ENCODE results near the gene SQOR. TPM values are rescaled to one million over a fixed set of nuclear protein-coding genes. Genes with fewer than 3 reads are reported as not detected.

SQOR gene
- total and polyA plus RNA-seq, 2 experiments from 2014 or later, result 0.23 TPM; not detected in 1

DNA sequence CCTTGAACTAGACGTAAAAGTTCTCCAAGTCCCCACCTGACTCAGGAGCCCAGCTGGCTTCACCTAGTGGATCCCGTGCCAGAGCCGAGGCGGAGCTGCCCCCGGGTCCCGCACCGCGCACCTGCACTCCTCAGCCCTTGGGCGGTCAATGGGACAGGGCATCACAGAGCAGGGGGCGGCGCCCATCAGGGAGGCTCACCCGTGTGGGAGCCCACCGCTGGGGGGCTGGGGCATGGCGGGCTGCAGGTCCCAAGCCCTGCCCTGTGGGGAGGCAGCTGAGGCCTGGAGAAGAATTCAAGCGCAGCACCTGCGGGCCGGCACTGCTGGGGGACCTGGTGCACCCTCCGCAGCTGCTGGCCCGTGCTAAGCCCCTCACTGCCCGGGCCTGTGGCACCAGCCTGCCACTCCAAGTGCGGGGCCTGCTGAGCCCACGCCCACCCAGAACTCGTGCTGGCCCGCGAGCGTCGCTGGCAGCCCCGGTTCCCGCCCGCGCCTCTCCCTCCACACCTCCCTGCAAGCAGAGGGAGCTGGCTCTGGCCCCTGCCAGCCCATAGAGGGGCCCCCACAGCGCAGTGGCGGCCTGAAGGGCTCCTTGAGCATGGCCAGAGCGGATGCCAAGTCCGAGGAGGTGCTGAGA, 16.2 kb downstream of the SQOR start (continued):
- TF ChIP-seq, protein P1, sequence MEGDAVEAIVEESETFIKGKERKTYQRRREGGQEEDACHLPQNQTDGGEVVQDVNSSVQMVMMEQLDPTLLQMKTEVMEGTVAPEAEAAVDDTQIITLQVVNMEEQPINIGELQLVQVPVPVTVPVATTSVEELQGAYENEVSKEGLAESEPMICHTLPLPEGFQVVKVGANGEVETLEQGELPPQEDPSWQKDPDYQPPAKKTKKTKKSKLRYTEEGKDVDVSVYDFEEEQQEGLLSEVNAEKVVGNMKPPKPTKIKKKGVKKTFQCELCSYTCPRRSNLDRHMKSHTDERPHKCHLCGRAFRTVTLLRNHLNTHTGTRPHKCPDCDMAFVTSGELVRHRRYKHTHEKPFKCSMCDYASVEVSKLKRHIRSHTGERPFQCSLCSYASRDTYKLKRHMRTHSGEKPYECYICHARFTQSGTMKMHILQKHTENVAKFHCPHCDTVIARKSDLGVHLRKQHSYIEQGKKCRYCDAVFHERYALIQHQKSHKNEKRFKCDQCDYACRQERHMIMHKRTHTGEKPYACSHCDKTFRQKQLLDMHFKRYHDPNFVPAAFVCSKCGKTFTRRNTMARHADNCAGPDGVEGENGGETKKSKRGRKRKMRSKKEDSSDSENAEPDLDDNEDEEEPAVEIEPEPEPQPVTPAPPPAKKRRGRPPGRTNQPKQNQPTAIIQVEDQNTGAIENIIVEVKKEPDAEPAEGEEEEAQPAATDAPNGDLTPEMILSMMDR (conservative IDR thresholded peaks at IDR 0.05; ENCODE audit: low read depth in 2 of 2), result no peak
- no peak for TF ChIP-seq CREB1 (CRISPR knock-in tag; IDR thresholded peaks at IDR 0.05; ENCODE audit: low read depth)
- no peak for TF ChIP-seq STAT1 (IDR thresholded peaks at IDR 0.05; ENCODE audit: unreplicated experiment)
- TF ChIP-seq, protein P2, sequence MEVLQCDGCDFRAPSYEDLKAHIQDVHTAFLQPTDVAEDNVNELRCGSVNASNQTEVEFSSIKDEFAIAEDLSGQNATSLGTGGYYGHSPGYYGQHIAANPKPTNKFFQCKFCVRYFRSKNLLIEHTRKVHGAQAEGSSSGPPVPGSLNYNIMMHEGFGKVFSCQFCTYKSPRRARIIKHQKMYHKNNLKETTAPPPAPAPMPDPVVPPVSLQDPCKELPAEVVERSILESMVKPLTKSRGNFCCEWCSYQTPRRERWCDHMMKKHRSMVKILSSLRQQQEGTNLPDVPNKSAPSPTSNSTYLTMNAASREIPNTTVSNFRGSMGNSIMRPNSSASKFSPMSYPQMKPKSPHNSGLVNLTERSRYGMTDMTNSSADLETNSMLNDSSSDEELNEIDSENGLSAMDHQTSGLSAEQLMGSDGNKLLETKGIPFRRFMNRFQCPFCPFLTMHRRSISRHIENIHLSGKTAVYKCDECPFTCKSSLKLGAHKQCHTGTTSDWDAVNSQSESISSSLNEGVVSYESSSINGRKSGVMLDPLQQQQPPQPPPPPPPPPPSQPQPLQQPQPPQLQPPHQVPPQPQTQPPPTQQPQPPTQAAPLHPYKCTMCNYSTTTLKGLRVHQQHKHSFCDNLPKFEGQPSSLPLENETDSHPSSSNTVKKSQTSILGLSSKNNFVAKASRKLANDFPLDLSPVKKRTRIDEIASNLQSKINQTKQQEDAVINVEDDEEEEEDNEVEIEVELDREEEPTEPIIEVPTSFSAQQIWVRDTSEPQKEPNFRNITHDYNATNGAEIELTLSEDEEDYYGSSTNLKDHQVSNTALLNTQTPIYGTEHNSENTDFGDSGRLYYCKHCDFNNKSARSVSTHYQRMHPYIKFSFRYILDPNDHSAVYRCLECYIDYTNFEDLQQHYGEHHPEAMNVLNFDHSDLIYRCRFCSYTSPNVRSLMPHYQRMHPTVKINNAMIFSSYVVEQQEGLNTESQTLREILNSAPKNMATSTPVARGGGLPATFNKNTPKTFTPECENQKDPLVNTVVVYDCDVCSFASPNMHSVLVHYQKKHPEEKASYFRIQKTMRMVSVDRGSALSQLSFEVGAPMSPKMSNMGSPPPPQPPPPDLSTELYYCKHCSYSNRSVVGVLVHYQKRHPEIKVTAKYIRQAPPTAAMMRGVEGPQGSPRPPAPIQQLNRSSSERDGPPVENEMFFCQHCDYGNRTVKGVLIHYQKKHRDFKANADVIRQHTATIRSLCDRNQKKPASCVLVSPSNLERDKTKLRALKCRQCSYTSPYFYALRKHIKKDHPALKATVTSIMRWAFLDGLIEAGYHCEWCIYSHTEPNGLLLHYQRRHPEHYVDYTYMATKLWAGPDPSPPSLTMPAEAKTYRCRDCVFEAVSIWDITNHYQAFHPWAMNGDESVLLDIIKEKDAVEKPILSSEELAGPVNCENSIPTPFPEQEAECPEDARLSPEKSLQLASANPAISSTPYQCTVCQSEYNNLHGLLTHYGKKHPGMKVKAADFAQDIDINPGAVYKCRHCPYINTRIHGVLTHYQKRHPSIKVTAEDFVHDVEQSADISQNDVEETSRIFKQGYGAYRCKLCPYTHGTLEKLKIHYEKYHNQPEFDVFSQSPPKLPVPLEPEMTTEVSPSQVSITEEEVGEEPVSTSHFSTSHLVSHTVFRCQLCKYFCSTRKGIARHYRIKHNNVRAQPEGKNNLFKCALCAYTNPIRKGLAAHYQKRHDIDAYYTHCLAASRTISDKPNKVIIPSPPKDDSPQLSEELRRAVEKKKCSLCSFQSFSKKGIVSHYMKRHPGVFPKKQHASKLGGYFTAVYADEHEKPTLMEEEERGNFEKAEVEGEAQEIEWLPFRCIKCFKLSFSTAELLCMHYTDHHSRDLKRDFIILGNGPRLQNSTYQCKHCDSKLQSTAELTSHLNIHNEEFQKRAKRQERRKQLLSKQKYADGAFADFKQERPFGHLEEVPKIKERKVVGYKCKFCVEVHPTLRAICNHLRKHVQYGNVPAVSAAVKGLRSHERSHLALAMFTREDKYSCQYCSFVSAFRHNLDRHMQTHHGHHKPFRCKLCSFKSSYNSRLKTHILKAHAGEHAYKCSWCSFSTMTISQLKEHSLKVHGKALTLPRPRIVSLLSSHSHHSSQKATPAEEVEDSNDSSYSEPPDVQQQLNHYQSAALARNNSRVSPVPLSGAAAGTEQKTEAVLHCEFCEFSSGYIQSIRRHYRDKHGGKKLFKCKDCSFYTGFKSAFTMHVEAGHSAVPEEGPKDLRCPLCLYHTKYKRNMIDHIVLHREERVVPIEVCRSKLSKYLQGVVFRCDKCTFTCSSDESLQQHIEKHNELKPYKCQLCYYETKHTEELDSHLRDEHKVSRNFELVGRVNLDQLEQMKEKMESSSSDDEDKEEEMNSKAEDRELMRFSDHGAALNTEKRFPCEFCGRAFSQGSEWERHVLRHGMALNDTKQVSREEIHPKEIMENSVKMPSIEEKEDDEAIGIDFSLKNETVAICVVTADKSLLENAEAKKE (CRISPR knock-in tag; IDR thresholded peaks at IDR 0.05), result no peak
- TF ChIP-seq POLR2AphosphoS5 (IDR thresholded peaks at IDR 0.05; ENCODE audit: low read depth), result no peak
- TF ChIP-seq, protein P3, sequence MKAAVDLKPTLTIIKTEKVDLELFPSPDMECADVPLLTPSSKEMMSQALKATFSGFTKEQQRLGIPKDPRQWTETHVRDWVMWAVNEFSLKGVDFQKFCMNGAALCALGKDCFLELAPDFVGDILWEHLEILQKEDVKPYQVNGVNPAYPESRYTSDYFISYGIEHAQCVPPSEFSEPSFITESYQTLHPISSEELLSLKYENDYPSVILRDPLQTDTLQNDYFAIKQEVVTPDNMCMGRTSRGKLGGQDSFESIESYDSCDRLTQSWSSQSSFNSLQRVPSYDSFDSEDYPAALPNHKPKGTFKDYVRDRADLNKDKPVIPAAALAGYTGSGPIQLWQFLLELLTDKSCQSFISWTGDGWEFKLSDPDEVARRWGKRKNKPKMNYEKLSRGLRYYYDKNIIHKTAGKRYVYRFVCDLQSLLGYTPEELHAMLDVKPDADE (IDR thresholded peaks at IDR 0.05), result no peak

All from GM23338 (cell line).